ENCODE results near the gene GLCCI1.

- TF ChIP-seq ATAD3A (CRISPR knock-in tag; IDR thresholded peaks at IDR 0.05) (no peak), CTCF (CRISPR knock-in tag; IDR thresholded peaks at IDR 0.05) (no peak), ATF3 (CRISPR knock-in tag; IDR thresholded peaks at IDR 0.05) (no peak), GLMP (CRISPR knock-in tag; IDR thresholded peaks at IDR 0.05; ENCODE audit: borderline replicate concordance) (no peak), EP300 (IDR thresholded peaks at IDR 0.05; ENCODE audit: low read depth in 2 of 2, low read length in 2 of 2) (no peak), EP300 (CRISPR knock-in tag; IDR thresholded peaks at IDR 0.05; ENCODE audit: borderline replicate concordance) (no peak), NFIB (CRISPR knock-in tag; IDR thresholded peaks at IDR 0.05; ENCODE audit: borderline replicate concordance) (no peak), ZNF431 (CRISPR knock-in tag; IDR thresholded peaks at IDR 0.05; ENCODE audit: borderline replicate concordance, low read depth) (no peak), ZFX (CRISPR knock-in tag; IDR thresholded peaks at IDR 0.05; ENCODE audit: low read depth) (no peak), CENPBD1 (CRISPR knock-in tag; IDR thresholded peaks at IDR 0.05; ENCODE audit: borderline replicate concordance, low read depth) (no peak), ZNF879 (CRISPR knock-in tag; IDR thresholded peaks at IDR 0.05) (no peak), RBM39 (IDR thresholded peaks at IDR 0.05; ENCODE audit: low read depth, low read length, poor library complexity, severe bottlenecking) (no peak), POLR2A (IDR thresholded peaks at IDR 0.05; ENCODE audit: insufficient read depth in 1 of 2, low read depth in 2 of 2, low read length in 2 of 2) (no peak), PHF8 (CRISPR knock-in tag; IDR thresholded peaks at IDR 0.05) (no peak), MTERF4 (CRISPR knock-in tag; IDR thresholded peaks at IDR 0.05) (no peak)
These were observed 76.3 kb downstream of the GLCCI1 start for GRCh38 chr7:8044761-8045430.
